Measurements from ENCODE around the gene NPHS1. TPM values are rescaled to one million over a fixed set of nuclear protein-coding genes. Genes with fewer than 3 reads are reported as not detected.
"Not testable (repeated sequence)": the region's sequence is repeated elsewhere in the genome, so short reads cannot be mapped to it uniquely, and the experiment has no call there.

The NPHS1 gene
- polyA plus RNA-seq, 4 donors, result 0.06 to 0.52 TPM; not detected in 2

- no peak for DNase-seq
- H3K4me3 ChIP-seq (ENCODE audit: low read depth in 1 of 3, low read length in 3 of 3), result no peak overlapping the region
- 91 to 94% (median 92%) methylated on average over 5 of the region's 5 CpGs for WGBS, 3 donors
- no peak for FAIRE-seq
- no peaks in the 10 kb centered on the region for H3K27me3 ChIP-seq (ENCODE audit: control insufficient read depth in 3 of 3, insufficient read depth in 3 of 3, low read length in 3 of 3)
- no peaks in the 10 kb centered on the region for H3K36me3 ChIP-seq (ENCODE audit: control insufficient read depth in 3 of 3, insufficient read depth in 2 of 3, low read depth in 1 of 3, low read length in 3 of 3)
- H3K9me3 ChIP-seq (ENCODE audit: control insufficient read depth in 2 of 2, insufficient read depth in 1 of 2, low read depth in 1 of 2, low read length in 1 of 2), result no peaks in the 10 kb centered on the region
- H3K4me1 ChIP-seq (ENCODE audit: control insufficient read depth in 3 of 3, insufficient read depth in 2 of 3, low read depth in 1 of 3, low read length in 2 of 3), result peaks cover 0 to 10% (median 0%) of the 10 kb centered on the region in 3 donors
- H3K27ac ChIP-seq (ENCODE audit: low read depth in 1 of 3, low read length in 2 of 3), result no peak overlapping the region
Measured at GRCh38 chr19:35807633-35808032, 44.7 kb downstream of the NPHS1 start.

- Histone ChIP-seq H3K27ac (ENCODE audit: low read depth in 1 of 3, low read length in 2 of 3) (no peak overlapping the region), H3K36me3 (ENCODE audit: control insufficient read depth in 3 of 3, insufficient read depth in 2 of 3, low read depth in 1 of 3, low read length in 3 of 3) (no peaks in the 10 kb centered on the region), H3K4me1 (ENCODE audit: control insufficient read depth in 3 of 3, insufficient read depth in 2 of 3, low read depth in 1 of 3, low read length in 2 of 3) (no peaks in the 10 kb centered on the region), H3K27me3 (ENCODE audit: control insufficient read depth in 3 of 3, insufficient read depth in 3 of 3, low read length in 3 of 3) (no peaks in the 10 kb centered on the region), H3K4me3 (ENCODE audit: low read depth in 1 of 3, low read length in 3 of 3) (no peak overlapping the region), H3K9me3 (ENCODE audit: control insufficient read depth in 2 of 2, insufficient read depth in 1 of 2, low read depth in 1 of 2, low read length in 1 of 2) (peaks cover 0 to 4% of the 10 kb centered on the region in 2 donors)
- WGBS, 3 donors, result 89 to 93% (median 89%) methylated on average over 18 of the region's 18 CpGs
- no peak for FAIRE-seq
- DNase-seq, result no peak
Measured at GRCh38 chr19:35806597-35806996, 45.7 kb downstream of the NPHS1 start.

GRCh38 chr19:35805526-35806102 is 46.7 kb downstream of the NPHS1 start:
- DNase-seq, result no peak
- no peak for FAIRE-seq
- Histone ChIP-seq H3K27ac (ENCODE audit: low read depth in 1 of 3, low read length in 2 of 3) (no peak overlapping the region), H3K27me3 (ENCODE audit: control insufficient read depth in 3 of 3, insufficient read depth in 3 of 3, low read length in 3 of 3) (no peaks in the 10 kb centered on the region), H3K4me3 (ENCODE audit: low read depth in 1 of 3, low read length in 3 of 3) (no peak overlapping the region), H3K36me3 (ENCODE audit: control insufficient read depth in 3 of 3, insufficient read depth in 2 of 3, low read depth in 1 of 3, low read length in 3 of 3) (no peaks in the 10 kb centered on the region), H3K4me1 (ENCODE audit: control insufficient read depth in 3 of 3, insufficient read depth in 2 of 3, low read depth in 1 of 3, low read length in 2 of 3) (no peaks in the 10 kb centered on the region), H3K9me3 (ENCODE audit: control insufficient read depth in 2 of 2, insufficient read depth in 1 of 2, low read depth in 1 of 2, low read length in 1 of 2) (peaks cover 0 to 7% of the 10 kb centered on the region in 2 donors)
- WGBS, 3 donors, result 52 to 64% (median 53%) methylated on average over 5 of the region's 5 CpGs

- no peak for DNase-seq
- Histone ChIP-seq H3K4me3 (ENCODE audit: low read depth in 1 of 3, low read length in 3 of 3) (no peak overlapping the region), H3K4me1 (ENCODE audit: control insufficient read depth in 3 of 3, insufficient read depth in 2 of 3, low read depth in 1 of 3, low read length in 2 of 3) (no peaks in the 10 kb centered on the region), H3K36me3 (ENCODE audit: control insufficient read depth in 3 of 3, insufficient read depth in 2 of 3, low read depth in 1 of 3, low read length in 3 of 3) (no peaks in the 10 kb centered on the region), H3K9me3 (ENCODE audit: control insufficient read depth in 2 of 2, insufficient read depth in 1 of 2, low read depth in 1 of 2, low read length in 1 of 2) (peaks cover 0 to 7% of the 10 kb centered on the region in 2 donors), H3K27me3 (ENCODE audit: control insufficient read depth in 3 of 3, insufficient read depth in 3 of 3, low read length in 3 of 3) (peaks cover 0 to 15% (median 1%) of the 10 kb centered on the region in 3 donors), H3K27ac (ENCODE audit: low read depth in 1 of 3, low read length in 2 of 3) (no peak overlapping the region)
- WGBS, 3 donors, result 58 to 68% (median 63%) methylated on average over 3 of the region's 3 CpGs
- FAIRE-seq, result no peak
Measured at GRCh38 chr19:35801828-35802227, 50.5 kb downstream of the NPHS1 start.

GRCh38 chr19:35797663-35798062 is 54.6 kb downstream of the NPHS1 start:
- peaks cover 0 to 7% of the 10 kb centered on the region in 2 donors for H3K9me3 ChIP-seq (ENCODE audit: control insufficient read depth in 2 of 2, insufficient read depth in 1 of 2, low read depth in 1 of 2, low read length in 1 of 2)
- WGBS, 3 donors, result 4 to 15% (median 8%) methylated on average over 13 to 15 of the region's 15 CpGs
- H3K27me3 ChIP-seq (ENCODE audit: control insufficient read depth in 3 of 3, insufficient read depth in 3 of 3, low read length in 3 of 3), result peaks cover 0 to 23% (median 8%) of the 10 kb centered on the region in 3 donors
- H3K4me1 ChIP-seq (ENCODE audit: control insufficient read depth in 3 of 3, insufficient read depth in 2 of 3, low read depth in 1 of 3, low read length in 2 of 3), result no peaks in the 10 kb centered on the region
- no peak overlapping the region for H3K27ac ChIP-seq (ENCODE audit: low read depth in 1 of 3, low read length in 2 of 3)
- FAIRE-seq (no peak), DNase-seq (peak in 1 of 2 donors; percentile 44)
- H3K36me3 ChIP-seq (ENCODE audit: control insufficient read depth in 3 of 3, insufficient read depth in 2 of 3, low read depth in 1 of 3, low read length in 3 of 3), result no peaks in the 10 kb centered on the region
- no peak overlapping the region for H3K4me3 ChIP-seq (ENCODE audit: low read depth in 1 of 3, low read length in 3 of 3)

- no peak for DNase-seq
- WGBS, 3 donors, result 20 to 24% (median 21%) methylated on average over 39 of the region's 39 CpGs
- no peaks in the 10 kb centered on the region for H3K4me1 ChIP-seq (ENCODE audit: control insufficient read depth in 3 of 3, insufficient read depth in 2 of 3, low read depth in 1 of 3, low read length in 2 of 3)
- peaks cover 0 to 23% (median 8%) of the 10 kb centered on the region in 3 donors for H3K27me3 ChIP-seq (ENCODE audit: control insufficient read depth in 3 of 3, insufficient read depth in 3 of 3, low read length in 3 of 3)
- H3K27ac ChIP-seq (ENCODE audit: low read depth in 1 of 3, low read length in 2 of 3), result no peak overlapping the region
- peaks cover 0 to 5% of the 10 kb centered on the region in 2 donors for H3K9me3 ChIP-seq (ENCODE audit: control insufficient read depth in 2 of 2, insufficient read depth in 1 of 2, low read depth in 1 of 2, low read length in 1 of 2)
- no peak overlapping the region for H3K4me3 ChIP-seq (ENCODE audit: low read depth in 1 of 3, low read length in 3 of 3)
- no peaks in the 10 kb centered on the region for H3K36me3 ChIP-seq (ENCODE audit: control insufficient read depth in 3 of 3, insufficient read depth in 2 of 3, low read depth in 1 of 3, low read length in 3 of 3)
- FAIRE-seq, result no peak
Measured at GRCh38 chr19:35796645-35797542, 55.4 kb downstream of the NPHS1 start.

GRCh38 chr19:35795564-35795963 is 56.7 kb downstream of the NPHS1 start:
- not testable (repeated sequence) for H3K4me1 ChIP-seq (ENCODE audit: control insufficient read depth in 3 of 3, insufficient read depth in 2 of 3, low read depth in 1 of 3, low read length in 2 of 3); FAIRE-seq

GRCh38 chr19:35793381-35794165 is 58.7 kb downstream of the NPHS1 start:
- FAIRE-seq, result no peak
- Histone ChIP-seq H3K4me3 (ENCODE audit: low read depth in 1 of 3, low read length in 3 of 3) (no peak overlapping the region), H3K4me1 (ENCODE audit: control insufficient read depth in 3 of 3, insufficient read depth in 2 of 3, low read depth in 1 of 3, low read length in 2 of 3) (no peaks in the 10 kb centered on the region), H3K9me3 (ENCODE audit: control insufficient read depth in 2 of 2, insufficient read depth in 1 of 2, low read depth in 1 of 2, low read length in 1 of 2) (no peaks in the 10 kb centered on the region), H3K27me3 (ENCODE audit: control insufficient read depth in 3 of 3, insufficient read depth in 3 of 3, low read length in 3 of 3) (peaks cover 0 to 23% (median 8%) of the 10 kb centered on the region in 3 donors), H3K27ac (ENCODE audit: low read depth in 1 of 3, low read length in 2 of 3) (no peak overlapping the region), H3K36me3 (ENCODE audit: control insufficient read depth in 3 of 3, insufficient read depth in 2 of 3, low read depth in 1 of 3, low read length in 3 of 3) (no peaks in the 10 kb centered on the region)
- WGBS, 3 donors, result 58 to 71% (median 67%) methylated on average over 7 of the region's 7 CpGs
- DNase-seq, result peak; percentile 31 to 57

More at GRCh38 chr19:35795564-35795963, 56.7 kb downstream of the NPHS1 start:
- DNase-seq; H3K9me3 ChIP-seq (ENCODE audit: control insufficient read depth in 2 of 2, insufficient read depth in 1 of 2, low read depth in 1 of 2, low read length in 1 of 2); H3K36me3 ChIP-seq (ENCODE audit: control insufficient read depth in 3 of 3, insufficient read depth in 2 of 3, low read depth in 1 of 3, low read length in 3 of 3); H3K27ac ChIP-seq (ENCODE audit: low read depth in 1 of 3, low read length in 2 of 3); H3K4me3 ChIP-seq (ENCODE audit: low read depth in 1 of 3, low read length in 3 of 3): not testable (repeated sequence)
- WGBS, 3 donors, result 71 to 83% (median 80%) methylated on average over 1 of the region's 1 CpG
- H3K27me3 ChIP-seq (ENCODE audit: control insufficient read depth in 3 of 3, insufficient read depth in 3 of 3, low read length in 3 of 3), result peaks cover 0 to 23% (median 8%) of the 10 kb centered on the region in 3 donors

All from small intestine (tissue), 7 donors.